Liver (tissue), 9 donors: ENCODE measurements around the gene SPTBN5. TPM values are rescaled to one million over a fixed set of nuclear protein-coding genes. Genes with fewer than 3 reads are reported as not detected.

Source experiments
- DNase-seq: peaks from one replicate; pipeline ENCODE4 v3.0.0-alpha.2; 2017; ENCODE audit warnings: low spot score
- H3K27ac ChIP-seq, 2 donors: one replicate each; pipeline ENCODE4 v1.7.0; 2013; ENCODE audit warnings: inconsistent platforms in 2 of 2, low read length in 2 of 2, control low read depth in 1 of 2, low read depth in 1 of 2, mild to moderate bottlenecking in 1 of 2
- H3K27me3 ChIP-seq, 4 donors: one replicate each; pipeline versions ENCODE4 v1.6.1 to v1.7.0; 2013; ENCODE audit warnings: low read length in 3 of 4, inconsistent platforms in 1 of 4, mild to moderate bottlenecking in 1 of 4, moderate library complexity in 1 of 4; ENCODE audit not compliant: control insufficient read depth in 4 of 4, insufficient read depth in 4 of 4
- H3K36me3 ChIP-seq, 4 donors: one replicate each; pipeline versions ENCODE4 v1.6.1 to v1.7.0; 2013; ENCODE audit warnings: low read length in 3 of 4, mild to moderate bottlenecking in 3 of 4, low read depth in 1 of 4, moderate library complexity in 1 of 4; ENCODE audit not compliant: control insufficient read depth in 4 of 4, insufficient read depth in 3 of 4
- H3K4me1 ChIP-seq, 4 donors: one replicate each; pipeline versions ENCODE4 v1.6.1 to v1.7.0; 2013; ENCODE audit warnings: low read length in 3 of 4, mild to moderate bottlenecking in 3 of 4, moderate library complexity in 1 of 4; ENCODE audit not compliant: control insufficient read depth in 4 of 4, insufficient read depth in 4 of 4
- H3K4me3 ChIP-seq, 3 donors: one replicate each; pipeline versions ENCODE4 v1.6.1 to v1.7.0; 2013; ENCODE audit warnings: low read length in 3 of 3, control low read depth in 1 of 3, low read depth in 1 of 3, mild to moderate bottlenecking in 1 of 3
- H3K9ac ChIP-seq, 2 donors: one replicate each; pipeline ENCODE4 v1.7.0; 2013; ENCODE audit warnings: low read length in 2 of 2, mild to moderate bottlenecking in 2 of 2, moderate library complexity in 2 of 2, control low read depth in 1 of 2, low read depth in 1 of 2
- H3K9me3 ChIP-seq, 4 donors: one replicate each; pipeline versions ENCODE4 v1.6.1 to v1.7.0; 2013; ENCODE audit warnings: low read length in 3 of 4; ENCODE audit not compliant: control insufficient read depth in 4 of 4
- EGR1 ChIP-seq, 2 donors: IDR thresholded peaks; 2 replicates each; pipeline ENCODE4 v1.6.1; 2016 to 2018; ENCODE audit warnings: antibody characterized with exemption in 2 of 2, low read depth in 2 of 2
- FOXA1 ChIP-seq: IDR thresholded peaks from 2 replicates; pipeline ENCODE4 v1.6.1; 2016; ENCODE audit warnings: antibody characterized with exemption
- FOXA2 ChIP-seq: IDR thresholded peaks from 2 replicates; pipeline ENCODE4 v1.6.1; 2016; ENCODE audit warnings: antibody characterized with exemption
- GABPA ChIP-seq, 2 donors: IDR thresholded peaks in 1 of 2; conservative IDR thresholded peaks in 1 of 2; 2 replicates each; pipeline ENCODE4 v1.6.1; 2016; ENCODE audit warnings: antibody characterized with exemption in 2 of 2, mild to moderate bottlenecking in 1 of 2, moderate library complexity in 1 of 2
- HNF4A ChIP-seq, 2 donors: conservative IDR thresholded peaks; 2 replicates each; pipeline ENCODE4 v1.6.1; 2016; ENCODE audit warnings: antibody characterized with exemption in 2 of 2, mild to moderate bottlenecking in 2 of 2
- HNF4G ChIP-seq: IDR thresholded peaks from 2 replicates; pipeline ENCODE4 v1.6.1; 2016; ENCODE audit warnings: antibody characterized with exemption
- JUND ChIP-seq, 2 donors: IDR thresholded peaks; 2 replicates each; pipeline ENCODE4 v1.6.1; 2016; ENCODE audit warnings: antibody characterized with exemption in 2 of 2
- NR2F2 ChIP-seq: IDR thresholded peaks from 2 replicates; pipeline ENCODE4 v1.6.1; 2016; ENCODE audit warnings: antibody characterized with exemption
- RAD21 ChIP-seq, 2 donors: IDR thresholded peaks; 2 replicates each; pipeline ENCODE4 v1.6.1; 2016; ENCODE audit warnings: antibody characterized with exemption in 2 of 2, mild to moderate bottlenecking in 2 of 2
- RXRA ChIP-seq, 2 donors: IDR thresholded peaks; 2 replicates each; pipeline ENCODE4 v1.6.1; 2017 to 2018; ENCODE audit warnings: antibody characterized with exemption in 2 of 2, mild to moderate bottlenecking in 1 of 2
- TAF1 ChIP-seq: conservative IDR thresholded peaks from 2 replicates; pipeline ENCODE4 v1.6.1; 2016; ENCODE audit warnings: antibody characterized with exemption, mild to moderate bottlenecking
- YY1 ChIP-seq: IDR thresholded peaks from 2 replicates; pipeline ENCODE4 v1.6.1; 2016; ENCODE audit warnings: antibody characterized with exemption, mild to moderate bottlenecking
- WGBS: extraction: QIAGEN DNeasy Blood & Tissue Kit; methylation state at CpG from one replicate; pipeline ENCODE4 v1.1.7; 2013; 5-methylcytosine and 5-hydroxymethylcytosine counted together
- polyA plus RNA-seq, 2 donors: library from polyadenylated mRNA; stranded (reverse) in 1 of 2; unstranded in 1 of 2; fragments of 200-250 nt in 1 of 2; fragments of >200 nt in 1 of 2; fragmentation: Nextera tagmentation in 1 of 2; extraction: Ambion mirVana in 1 of 2; gene quantifications; one replicate each; pipeline versions ENCODE4 v1.2.1 to v1.2.3, GENCODE V29; 2013 to 2015
- total RNA-seq, 2 donors: library from RNA; depleted of rRNA; stranded (reverse); fragments of >200 nt; gene quantifications; one replicate each; pipeline ENCODE4 v1.2.3, GENCODE V29; 2014
- TF ChIP-seq, protein P1 (sequence below): IDR thresholded peaks from 2 replicates; pipeline ENCODE4 v1.6.1; 2016; ENCODE audit warnings: antibody characterized with exemption, mild to moderate bottlenecking
- TF ChIP-seq, protein P2 (sequence below): IDR thresholded peaks from 2 replicates; pipeline ENCODE4 v1.6.1; 2016; ENCODE audit warnings: antibody characterized with exemption
- TF ChIP-seq, protein P3 (sequence below): IDR thresholded peaks from 2 replicates; pipeline ENCODE4 v1.6.1; 2016; ENCODE audit warnings: antibody characterized with exemption
- donor health status: healthy.
- donor health status: healthy.
- donor health status: healthy.
- donor health status: healthy.
- donor health status: healthy.

Gene SPTBN5
- total and polyA plus RNA-seq, 4 donors: 0.12 to 1.7 (median 0.17) TPM

DNA sequence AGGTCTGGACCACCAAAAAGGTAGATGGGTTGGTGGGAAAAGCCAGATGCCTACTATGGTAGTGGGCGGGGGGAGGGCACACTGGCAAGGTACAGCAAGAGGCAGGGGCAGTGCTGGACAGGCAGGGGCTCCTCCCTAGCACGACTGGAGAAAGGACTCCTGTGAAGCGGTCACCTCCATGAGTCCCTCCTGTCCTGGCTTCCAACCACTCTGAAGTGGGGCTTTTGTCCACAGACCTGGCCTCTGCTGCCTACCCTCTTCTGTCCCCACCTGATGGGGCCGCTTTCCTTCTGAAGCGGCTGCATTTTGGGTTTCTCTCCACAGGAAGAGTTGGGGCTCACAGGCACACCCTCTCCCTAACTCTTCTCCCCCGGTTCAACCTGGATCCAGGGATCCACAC lies 2.7 kb upstream of the SPTBN5 start:
- WGBS: 92% methylated on average over 6 of the region's 6 CpGs
- TF ChIP-seq EGR1 (IDR thresholded peaks at IDR 0.05; ENCODE audit: low read depth in 2 of 2): no peak
- no peak for TF ChIP-seq RXRA (IDR thresholded peaks at IDR 0.05)
- TF ChIP-seq, protein P1, sequence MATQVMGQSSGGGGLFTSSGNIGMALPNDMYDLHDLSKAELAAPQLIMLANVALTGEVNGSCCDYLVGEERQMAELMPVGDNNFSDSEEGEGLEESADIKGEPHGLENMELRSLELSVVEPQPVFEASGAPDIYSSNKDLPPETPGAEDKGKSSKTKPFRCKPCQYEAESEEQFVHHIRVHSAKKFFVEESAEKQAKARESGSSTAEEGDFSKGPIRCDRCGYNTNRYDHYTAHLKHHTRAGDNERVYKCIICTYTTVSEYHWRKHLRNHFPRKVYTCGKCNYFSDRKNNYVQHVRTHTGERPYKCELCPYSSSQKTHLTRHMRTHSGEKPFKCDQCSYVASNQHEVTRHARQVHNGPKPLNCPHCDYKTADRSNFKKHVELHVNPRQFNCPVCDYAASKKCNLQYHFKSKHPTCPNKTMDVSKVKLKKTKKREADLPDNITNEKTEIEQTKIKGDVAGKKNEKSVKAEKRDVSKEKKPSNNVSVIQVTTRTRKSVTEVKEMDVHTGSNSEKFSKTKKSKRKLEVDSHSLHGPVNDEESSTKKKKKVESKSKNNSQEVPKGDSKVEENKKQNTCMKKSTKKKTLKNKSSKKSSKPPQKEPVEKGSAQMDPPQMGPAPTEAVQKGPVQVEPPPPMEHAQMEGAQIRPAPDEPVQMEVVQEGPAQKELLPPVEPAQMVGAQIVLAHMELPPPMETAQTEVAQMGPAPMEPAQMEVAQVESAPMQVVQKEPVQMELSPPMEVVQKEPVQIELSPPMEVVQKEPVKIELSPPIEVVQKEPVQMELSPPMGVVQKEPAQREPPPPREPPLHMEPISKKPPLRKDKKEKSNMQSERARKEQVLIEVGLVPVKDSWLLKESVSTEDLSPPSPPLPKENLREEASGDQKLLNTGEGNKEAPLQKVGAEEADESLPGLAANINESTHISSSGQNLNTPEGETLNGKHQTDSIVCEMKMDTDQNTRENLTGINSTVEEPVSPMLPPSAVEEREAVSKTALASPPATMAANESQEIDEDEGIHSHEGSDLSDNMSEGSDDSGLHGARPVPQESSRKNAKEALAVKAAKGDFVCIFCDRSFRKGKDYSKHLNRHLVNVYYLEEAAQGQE: no peak
- no peak for TF ChIP-seq GABPA (IDR thresholded peaks at IDR 0.05 in 1 of 2, conservative IDR thresholded peaks at IDR 0.05 in 1 of 2)
- no peak for TF ChIP-seq FOXA2
- TF ChIP-seq JUND (IDR thresholded peaks at IDR 0.05): no peak
- TF ChIP-seq TAF1: no peak
- TF ChIP-seq HNF4A (conservative IDR thresholded peaks at IDR 0.05): no peak
- no peak for TF ChIP-seq RAD21 (IDR thresholded peaks at IDR 0.05)
- TF ChIP-seq, protein P2, sequence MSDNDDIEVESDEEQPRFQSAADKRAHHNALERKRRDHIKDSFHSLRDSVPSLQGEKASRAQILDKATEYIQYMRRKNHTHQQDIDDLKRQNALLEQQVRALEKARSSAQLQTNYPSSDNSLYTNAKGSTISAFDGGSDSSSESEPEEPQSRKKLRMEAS: no peak
- TF ChIP-seq NR2F2: no peak
- TF ChIP-seq YY1: no peak
- TF ChIP-seq, protein P3, sequence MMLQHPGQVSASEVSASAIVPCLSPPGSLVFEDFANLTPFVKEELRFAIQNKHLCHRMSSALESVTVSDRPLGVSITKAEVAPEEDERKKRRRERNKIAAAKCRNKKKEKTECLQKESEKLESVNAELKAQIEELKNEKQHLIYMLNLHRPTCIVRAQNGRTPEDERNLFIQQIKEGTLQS: no peak
- no peak for TF ChIP-seq HNF4G
- TF ChIP-seq FOXA1: no peak

DNA sequence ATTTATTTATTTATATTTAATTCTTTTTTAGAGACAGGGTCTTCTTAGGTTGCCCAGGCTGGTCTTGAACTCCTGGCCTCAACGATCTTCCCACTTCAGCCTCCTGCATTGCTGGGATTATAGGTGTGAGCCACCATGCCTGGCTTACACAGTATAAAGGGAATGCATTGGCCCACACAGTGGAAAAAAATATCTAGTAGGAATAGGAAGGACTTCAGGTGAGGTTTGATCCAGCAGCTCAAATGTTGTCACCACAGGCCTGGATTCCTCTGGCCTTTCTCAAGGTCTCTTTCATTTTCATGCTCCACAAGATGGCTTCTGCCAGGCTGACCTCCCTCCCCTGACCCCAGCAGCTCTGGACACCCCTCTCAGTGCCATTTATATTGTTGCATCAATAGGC lies 2.1 kb upstream of the SPTBN5 start:
- H3K27ac ChIP-seq: no peak overlapping the region
- no peak overlapping the region for H3K9ac ChIP-seq
- TF ChIP-seq FOXA2: no peak
- DNase-seq: no peak
- H3K36me3 ChIP-seq: peaks cover 3 to 11% (median 9%) of the 10 kb centered on the region in 4 donors
- H3K4me1 ChIP-seq: peaks cover 7 to 21% (median 13%) of the 10 kb centered on the region in 4 donors
- H3K4me3 ChIP-seq: no peak overlapping the region
- no peaks in the 10 kb centered on the region for H3K9me3 ChIP-seq
- 100% methylated on average over 1 of the region's 1 CpG for WGBS
- no peaks in the 10 kb centered on the region for H3K27me3 ChIP-seq

More for the DNA sequence above, 2.7 kb upstream of the SPTBN5 start:
- Histone ChIP-seq H3K9ac (no peak overlapping the region), H3K4me1 (peaks cover 7 to 21% (median 13%) of the 10 kb centered on the region in 4 donors), H3K27me3 (no peaks in the 10 kb centered on the region), H3K36me3 (peaks cover 3 to 13% (median 9%) of the 10 kb centered on the region in 4 donors), H3K4me3 (no peak overlapping the region), H3K9me3 (no peaks in the 10 kb centered on the region), H3K27ac (no peak overlapping the region)
- DNase-seq: no peak

DNA sequence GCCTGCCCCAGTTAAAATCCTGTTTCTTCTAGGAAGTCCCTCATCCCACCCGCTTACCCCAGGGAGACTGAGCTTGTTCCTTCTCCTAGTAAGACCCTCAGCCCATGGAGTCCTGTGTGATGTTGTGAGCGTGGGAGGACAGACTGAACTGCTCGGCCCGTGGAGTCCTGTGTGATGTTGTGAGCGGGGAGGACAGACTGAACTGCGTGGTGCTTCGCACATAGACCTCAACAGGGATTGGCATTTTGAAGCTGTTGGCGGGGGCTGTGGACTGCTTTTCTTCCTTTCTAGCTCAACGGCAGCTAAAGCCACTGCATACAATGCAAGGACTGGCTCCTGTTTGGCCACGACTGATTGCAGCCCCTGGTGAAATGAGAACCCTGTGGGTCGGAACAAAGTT lies 1.6 kb upstream of the SPTBN5 start:
- no peak for TF ChIP-seq NR2F2
- no peak for DNase-seq
- no peak overlapping the region for H3K4me3 ChIP-seq
- H3K9ac ChIP-seq: no peak overlapping the region
- peaks cover 2 to 10% (median 7%) of the 10 kb centered on the region in 4 donors for H3K36me3 ChIP-seq
- H3K9me3 ChIP-seq: no peaks in the 10 kb centered on the region
- no peaks in the 10 kb centered on the region for H3K27me3 ChIP-seq
- peaks cover 7 to 21% (median 13%) of the 10 kb centered on the region in 4 donors for H3K4me1 ChIP-seq
- H3K27ac ChIP-seq: no peak overlapping the region
- 96% methylated on average over 11 of the region's 11 CpGs for WGBS
